ENCODE measurements around the gene PHACTR4.

The PHACTR4 gene

GRCh38 chr1:28510970-28511440 is 141.5 kb downstream of the PHACTR4 start:
- TF ChIP-seq CTCF (IDR thresholded peaks at IDR 0.05) = no peak

GRCh38 chr1:28512058-28512611 is 142.6 kb downstream of the PHACTR4 start:
- no peak for TF ChIP-seq CTCF (IDR thresholded peaks at IDR 0.05)

- no peak for TF ChIP-seq CTCF (IDR thresholded peaks at IDR 0.05)
Measured at GRCh38 chr1:28516518-28516956, 147.0 kb downstream of the PHACTR4 start.

- TF ChIP-seq CTCF (IDR thresholded peaks at IDR 0.05) = no peak
Measured at GRCh38 chr1:28517649-28517999, 148.1 kb downstream of the PHACTR4 start.

GRCh38 chr1:28518000-28518744 is 148.6 kb downstream of the PHACTR4 start:
- TF ChIP-seq CTCF (IDR thresholded peaks at IDR 0.05) = peak; percentile 96

GRCh38 chr1:28518745-28519341 is 149.3 kb downstream of the PHACTR4 start:
- no peak for TF ChIP-seq CTCF (IDR thresholded peaks at IDR 0.05)

- TF ChIP-seq CTCF (IDR thresholded peaks at IDR 0.05) = no peak
Measured at GRCh38 chr1:28519946-28520725, 150.6 kb downstream of the PHACTR4 start.
